K562 (cell line): Measurements from ENCODE around the gene SLC30A7. TPM values are rescaled to one million over a fixed set of nuclear protein-coding genes. Genes with fewer than 3 reads are reported as not detected.

ENCODE experiments used
- ATAC-seq: fragments of 200-7000 bp; cut with Tn5 transposase; 3 replicates; pipeline ENCODE4 v1.9.1; 2020; ENCODE audit warnings: moderate library complexity
- BruUV-seq: library from RNA; stranded (reverse); fragments of 400-500 nt; replicated peaks from 2 replicates; lab custom pipeline; 2021; lab: Mats Ljungman, UMichigan
- CTCF ChIA-PET: fragments of 300-600 bp; formaldehyde crosslinking; extraction: SDS; loops from one replicate; lab custom pipeline; 2021; ENCODE audit warnings: low intra/inter-chr PET ratio; lab: Yijun Ruan, JAX
- POLR2A ChIA-PET: fragments of 300-600, 350-650 bp; sonication (Branson Sonifier 250); formaldehyde crosslinking; extraction: SDS; loops from one replicate; lab custom pipeline; 2021; ENCODE audit warnings: antibody characterized with exemption, inconsistent platforms; lab: Yijun Ruan, JAX
- DNase-seq, 4 experiments: peaks; one replicate each; pipeline versions ENCODE4 v3.0.0 to v3.0.0-alpha.2; 2011 to 2018; ENCODE audit warnings: low spot score in 3 of 4, mixed read lengths in 3 of 4; ENCODE audit errors: extremely low read depth in 1 of 4
- FAIRE-seq: peaks from 2 replicates; lab custom pipeline; 2011; peaks lifted over from hg19 to GRCh38; lab: Jason Lieb, UNC
- H2AFZ ChIP-seq: 2 replicates; pipeline ENCODE4 v1.6.0; 2011; ENCODE audit warnings: low read depth, low read length, control low read depth, inconsistent platforms
- H3K27ac ChIP-seq: fragments of 200-600 bp; 3 replicates; pipeline ENCODE4 v1.8.0; 2011; ENCODE audit warnings: low read depth, mild to moderate bottlenecking, control low read depth, inconsistent platforms, low read length, moderate library complexity, mixed read lengths; ENCODE audit errors: extremely low read depth
- H3K27me3 ChIP-seq, 2 experiments: fragments of 300-600 bp in 1 of 2; 2 replicates in 1 of 2; 3 replicates in 1 of 2; pipeline versions ENCODE4 v1.6.0 to v1.8.0; 2011; ENCODE audit warnings: inconsistent platforms in 2 of 2, low read length in 2 of 2, mild to moderate bottlenecking in 1 of 2, mixed read lengths in 1 of 2, moderate library complexity in 1 of 2; ENCODE audit not compliant: control insufficient read depth in 2 of 2, insufficient read depth in 2 of 2
- H3K36me3 ChIP-seq: fragments of 300-600 bp; 3 replicates; pipeline ENCODE4 v1.8.0; 2011; ENCODE audit warnings: mild to moderate bottlenecking, low read length, inconsistent platforms; ENCODE audit not compliant: control insufficient read depth, insufficient read depth
- H3K4me1 ChIP-seq, 2 experiments: fragments of 200-600 bp in 1 of 2; replicated peaks in 1 of 2; 2 replicates in 1 of 2; 3 replicates in 1 of 2; pipeline versions ENCODE4 v1.5.1 to v1.8.0; 2011; ENCODE audit warnings: inconsistent platforms in 2 of 2, low read length in 2 of 2, mild to moderate bottlenecking in 1 of 2, mixed read lengths in 1 of 2, moderate library complexity in 1 of 2; ENCODE audit not compliant: control insufficient read depth in 2 of 2, insufficient read depth in 2 of 2
- H3K4me2 ChIP-seq: 2 replicates; pipeline ENCODE4 v1.6.1; 2011; ENCODE audit warnings: low read length, control low read depth, inconsistent platforms, mixed read lengths; ENCODE audit not compliant: insufficient read depth
- H3K4me3 ChIP-seq: fragments of 200-600 bp; sonication (generic), shearing (Covaris generic); 2 replicates; pipeline ENCODE4 v1.5.1; 2016; ENCODE audit warnings: control low read depth, inconsistent platforms
- H3K79me2 ChIP-seq: fragments of 200-600 bp; 3 replicates; pipeline ENCODE4 v1.8.0; 2011; ENCODE audit warnings: low read length, inconsistent platforms; ENCODE audit not compliant: control insufficient read depth, insufficient read depth
- H3K9ac ChIP-seq, 2 experiments: 2 replicates each; pipeline versions ENCODE4 v1.6.0 to v1.6.1; 2011; ENCODE audit warnings: low read depth in 2 of 2, low read length in 2 of 2, control low read depth in 1 of 2, inconsistent platforms in 1 of 2, mild to moderate bottlenecking in 1 of 2, mixed read lengths in 1 of 2; ENCODE audit not compliant: insufficient read depth in 1 of 2
- H3K9me1 ChIP-seq: one replicate; pipeline ENCODE4 v1.6.0; 2011; ENCODE audit warnings: inconsistent platforms, mild to moderate bottlenecking, low read length, moderate library complexity; ENCODE audit not compliant: control insufficient read depth, insufficient read depth
- H3K9me3 ChIP-seq: replicated peaks from 2 replicates; pipeline ENCODE4 v1.5.1; 2011; ENCODE audit warnings: low read depth, low read length, inconsistent platforms; ENCODE audit not compliant: control insufficient read depth, insufficient read depth
- H4K20me1 ChIP-seq: replicated peaks from 2 replicates; pipeline ENCODE4 v1.6.1; 2011; ENCODE audit warnings: low read length, inconsistent platforms, mixed read lengths; ENCODE audit not compliant: control insufficient read depth, insufficient read depth
- AFF1 ChIP-seq, 2 experiments: fragments of 450-650 bp; IDR thresholded peaks; 2 replicates each; pipeline ENCODE4 v1.6.1; 2018; ENCODE audit warnings: mild to moderate bottlenecking in 2 of 2, low read depth in 1 of 2; ENCODE audit not compliant: partially characterized antibody in 2 of 2
- ETV1 ChIP-seq: fragments of 450-650 bp; conservative IDR thresholded peaks from 2 replicates; pipeline ENCODE4 v1.6.1; 2016; ENCODE audit warnings: missing genetic modification characterization, control low read depth, low read depth, missing compliant biosample characterization
- ETV5 ChIP-seq: sonication (generic); formaldehyde crosslinking; IDR thresholded peaks from 2 replicates; pipeline ENCODE4 v1.4.0; 2020; ENCODE audit warnings: low read depth, mild to moderate bottlenecking, missing genetic modification reagents
- KAT7 ChIP-seq: sonication (generic); formaldehyde crosslinking; IDR thresholded peaks from 2 replicates; pipeline ENCODE4 v1.8.0; 2022; ENCODE audit warnings: missing genetic modification reagents, mild to moderate bottlenecking, borderline replicate concordance
- MTA2 ChIP-seq: fragments of 450-650 bp; IDR thresholded peaks from 2 replicates; pipeline ENCODE4 v1.6.1; 2016; ENCODE audit warnings: low read depth
- NCOA6 ChIP-seq: fragments of 450-650 bp; IDR thresholded peaks from 2 replicates; pipeline ENCODE4 v1.6.1; 2017; ENCODE audit warnings: mild to moderate bottlenecking
- PCBP1 ChIP-seq: fragments of 200-400 bp; formaldehyde crosslinking; IDR thresholded peaks from 2 replicates; pipeline ENCODE4 v1.6.1; 2018; ENCODE audit warnings: mild to moderate bottlenecking, low read depth, low read length; ENCODE audit not compliant: poor library complexity, severe bottlenecking
- PRDM10 ChIP-seq: fragments of 450-650 bp; IDR thresholded peaks from 2 replicates; pipeline ENCODE4 v1.6.1; 2018; ENCODE audit not compliant: partially characterized antibody
- RB1 ChIP-seq: fragments of 450-650 bp; IDR thresholded peaks from 2 replicates; pipeline ENCODE4 v1.6.1; 2017; ENCODE audit warnings: low read depth, mild to moderate bottlenecking
- TSC22D4 ChIP-seq: fragments of 450-650 bp; IDR thresholded peaks from 2 replicates; pipeline ENCODE4 v1.6.1; 2016; ENCODE audit warnings: missing genetic modification characterization, missing biosample characterization, control low read depth
- ZBTB7A ChIP-seq: IDR thresholded peaks from 2 replicates; pipeline ENCODE4 v1.6.1; 2011; ENCODE audit warnings: low read depth, mild to moderate bottlenecking, low read length, moderate library complexity, borderline replicate concordance; ENCODE audit not compliant: control insufficient read depth
- WGBS: fragments of 100-300 bp; shearing (Covaris generic); methylation state at CpG from one replicate; pipeline ENCODE4 v1.1.6; 2016; ENCODE audit warnings: low coverage, mixed read lengths; ENCODE audit not compliant: insufficient coverage; ENCODE audit errors: missing lambda C conversion rate; 5-methylcytosine and 5-hydroxymethylcytosine counted together
- in situ Hi-C: fragments of 300-500 bp; cut with MboI; formaldehyde crosslinking; loops from 4 replicates; pipeline ENCODE4 v1.15.0; 2018; ENCODE audit warnings: inconsistent platforms, mixed read lengths
- intact Hi-C: fragments of 100-400 bp; cut with micrococcal nuclease; formaldehyde crosslinking; loops from 2 replicates; pipeline ENCODE4 v1.14.2; 2022
- polyA plus RNA-seq, 8 experiments: library from polyadenylated mRNA; depleted of rRNA in 4 of 8; stranded (reverse) in 5 of 8; unstranded in 3 of 8; fragments of >200 nt; fragmentation: Nextera tagmentation in 2 of 8; fragmentation: Illumina TruSeq in 1 of 8; extraction: Ambion mirVana in 2 of 8; extraction: Trizol in 1 of 8; gene quantifications; 2 replicates each; pipeline versions ENCODE4 v1.2.1 to v1.2.3, GENCODE V29; 2011 to 2014; ENCODE audit warnings: inconsistent platforms in 1 of 8, missing spikeins in 1 of 8
- total RNA-seq, 7 experiments: library from RNA; depleted of rRNA in 6 of 7; stranded (reverse); fragments of >200 nt in 6 of 7; fragmentation: Illumina TruSeq in 2 of 7; extraction: Trizol in 2 of 7; gene quantifications; 2 replicates each; pipeline versions ENCODE4 v1.2.1 to v1.2.3, GENCODE V29; 2011 to 2021; ENCODE audit warnings: low replicate concordance in 1 of 7

SLC30A7 gene
- total and polyA plus RNA-seq, 9 of the 15 experiments (the other 6 are each of a cell fraction or from before 2014, with no cell fraction given) = 3.5 to 17.1 (median 7.2) TPM

- Histone ChIP-seq H3K4me1 (no peaks in the 10 kb centered on the region; a peak in 1 of 5 replicates), H3K27me3 (no peaks in the 10 kb centered on the region), H3K9me3 (no peaks in the 10 kb centered on the region), H3K79me2 (no peaks in the 10 kb centered on the region), H4K20me1 (no peaks in the 10 kb centered on the region), H3K9ac (no peak overlapping the region), H3K4me2 (no peak overlapping the region), H2AFZ (no peak overlapping the region), H3K36me3 (no peaks in the 10 kb centered on the region)
- intact Hi-C loops (no loop called here), in situ Hi-C loops (no loop called here)
- ChIA-PET POLR2A (no interaction called here), CTCF (no interaction called here)
- no TSS peak for BruUV-seq
- ATAC-seq = no peak
- TF ChIP-seq KAT7 (CRISPR knock-in tag) (no peak), PRDM10 (no peak), NCOA6 (no peak), AFF1 (IDR thresholded peaks at IDR 0.05; ENCODE audit: low read depth in 1 of 2, partially characterized antibody in 2 of 2) (no peak), PCBP1 (no peak), ETV1 (tag) (no peak), TSC22D4 (tag) (no peak), ZBTB7A (no peak), ETV5 (CRISPR knock-in tag) (no peak), MTA2 (no peak), RB1 (no peak)
- TF ChIP-seq, all 486 proteins: peak for 0
- no peak overlapping the region for H3K27ac ChIP-seq
- no peak for FAIRE-seq
- no peak for DNase-seq
- no peak overlapping the region for H3K4me3 ChIP-seq
- H3K9me1 ChIP-seq = no peaks in the 10 kb centered on the region
- WGBS = 0% methylated on average over 2 of the region's 2 CpGs
These were observed 48.4 kb upstream of the SLC30A7 start for GRCh38 chr1:100847361-100848082.
